OCI-LY7 (cell line): ENCODE results near the gene TAOK1. TPM values are rescaled to one million over a fixed set of nuclear protein-coding genes. Genes with fewer than 3 reads are reported as not detected.
A peak's percentile ranks its signal among the peaks of the same experiment; 100 is the strongest.

Experiments
- BruUV-seq: library from RNA; stranded (reverse); fragments of 400-500 nt; replicated peaks from 2 replicates; lab custom pipeline; 2021; lab: Mats Ljungman, UMichigan
- CTCF ChIA-PET: fragments of 300-600 bp; sonication (Branson Sonifier 250); formaldehyde crosslinking; loops from one replicate; lab custom pipeline; 2022; ENCODE audit warnings: antibody characterized with exemption; ENCODE audit not compliant: unreplicated experiment; lab: Charles Lee
- POLR2A ChIA-PET: fragments of 300-600 bp; sonication (Branson Sonifier 250); formaldehyde crosslinking; loops from one replicate; lab custom pipeline; 2022; ENCODE audit warnings: antibody characterized with exemption; lab: Charles Lee
- DNase-seq: peaks from one replicate; pipeline ENCODE4 v3.0.0-alpha.2; 2015; ENCODE audit warnings: low spot score
- H2AFZ ChIP-seq: fragments of 200-600 bp; sonication (generic), shearing (Covaris generic); 2 replicates; pipeline ENCODE4 v1.6.1; 2014; ENCODE audit warnings: mild to moderate bottlenecking, antibody characterized with exemption, low read length, moderate library complexity
- H3K27ac ChIP-seq: fragments of 200-600 bp; sonication (generic); 2 replicates; pipeline ENCODE4 v1.5.1; 2014; ENCODE audit warnings: mixed run types, low read depth, mild to moderate bottlenecking, moderate library complexity, low read length, inconsistent platforms; ENCODE audit not compliant: poor library complexity, severe bottlenecking
- H3K36me3 ChIP-seq: fragments of 200-600 bp; sonication (generic); 2 replicates; pipeline ENCODE4 v1.6.1; 2014; ENCODE audit warnings: mild to moderate bottlenecking, antibody characterized with exemption, low read length, moderate library complexity, mixed read lengths; ENCODE audit not compliant: insufficient read depth
- H3K4me1 ChIP-seq: fragments of 200-600 bp; sonication (generic); 2 replicates; pipeline ENCODE4 v1.5.1; 2014; ENCODE audit warnings: mild to moderate bottlenecking, low read length; ENCODE audit not compliant: insufficient read depth, poor library complexity, severe bottlenecking
- H3K4me2 ChIP-seq: fragments of 200-600 bp; sonication (generic); 2 replicates; pipeline ENCODE4 v1.6.1; 2014; ENCODE audit warnings: mild to moderate bottlenecking, low read length
- H3K4me3 ChIP-seq: fragments of 200-600 bp; sonication (generic); 2 replicates; pipeline ENCODE4 v1.5.1; 2014; ENCODE audit warnings: mild to moderate bottlenecking, low read depth, low read length; ENCODE audit not compliant: poor library complexity, severe bottlenecking
- H3K79me2 ChIP-seq: fragments of 200-600 bp; sonication (generic); 2 replicates; pipeline ENCODE4 v1.6.1; 2016; ENCODE audit warnings: low read depth, mild to moderate bottlenecking, low read length, moderate library complexity, mixed read lengths; ENCODE audit not compliant: insufficient read depth
- H3K9me2 ChIP-seq: fragments of 200-600 bp; sonication (generic); 2 replicates; pipeline ENCODE4 v1.6.1; 2016; ENCODE audit warnings: mild to moderate bottlenecking, low read length, mixed read lengths; ENCODE audit not compliant: insufficient read depth
- H3K9me3 ChIP-seq: fragments of 200-600 bp; sonication (generic); 2 replicates; pipeline ENCODE4 v1.6.1; 2014; ENCODE audit warnings: mild to moderate bottlenecking, mixed run types, low read length, mixed read lengths
- H4K20me1 ChIP-seq: fragments of 200-600 bp; sonication (generic); 2 replicates; pipeline ENCODE4 v1.6.1; 2014; ENCODE audit warnings: mild to moderate bottlenecking, antibody characterized with exemption, low read length, moderate library complexity, mixed read lengths; ENCODE audit not compliant: insufficient read depth
- EZH2phosphoT487 ChIP-seq: fragments of 200-600 bp; sonication (generic); IDR thresholded peaks from 2 replicates; pipeline ENCODE4 v1.6.1; 2018; ENCODE audit warnings: low read depth, borderline replicate concordance, mild to moderate bottlenecking, mixed run types, antibody characterized with exemption, low read length, moderate library complexity, mixed read lengths
- intact Hi-C: fragments of 100-400 bp; cut with micrococcal nuclease; formaldehyde crosslinking; loops from one replicate; pipeline ENCODE4 v1.10.0; 2022; ENCODE audit not compliant: unreplicated experiment
- total RNA-seq, 2 experiments: library from RNA; depleted of rRNA in 1 of 2; stranded (reverse); fragments of >200 nt in 1 of 2; shearing (Covaris generic) in 1 of 2; gene quantifications; 2 replicates each; pipeline ENCODE4 v1.2.3, GENCODE V29; 2014 to 2022
- TF ChIP-seq, protein P1 (sequence below): fragments of 200-600 bp; sonication (generic); conservative IDR thresholded peaks from 2 replicates; pipeline ENCODE4 v1.5.1; 2014; ENCODE audit warnings: mild to moderate bottlenecking, antibody characterized with exemption, low read length, moderate library complexity, mixed read lengths

The TAOK1 gene
- total RNA-seq, 2 experiments from 2014 or later = 30.4 to 46.8 TPM

DNA sequence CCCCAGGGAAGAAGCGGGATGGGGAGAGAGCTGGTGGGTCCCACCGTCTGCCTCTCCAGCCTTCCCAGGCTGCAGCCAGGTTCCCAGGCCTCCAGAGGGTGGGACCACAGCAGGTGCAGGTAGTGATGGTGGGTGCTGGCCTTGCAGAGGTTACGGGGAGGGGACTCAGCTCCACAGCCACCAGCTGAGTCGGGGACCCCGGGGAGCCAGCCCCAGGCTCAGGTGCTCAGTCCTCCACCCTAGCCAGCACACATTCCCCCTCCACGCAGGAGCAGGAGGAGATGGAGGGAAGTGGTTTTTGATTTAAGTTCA, 183.4 kb downstream of the TAOK1 start:
- no peak for DNase-seq
- TF ChIP-seq, protein P1, sequence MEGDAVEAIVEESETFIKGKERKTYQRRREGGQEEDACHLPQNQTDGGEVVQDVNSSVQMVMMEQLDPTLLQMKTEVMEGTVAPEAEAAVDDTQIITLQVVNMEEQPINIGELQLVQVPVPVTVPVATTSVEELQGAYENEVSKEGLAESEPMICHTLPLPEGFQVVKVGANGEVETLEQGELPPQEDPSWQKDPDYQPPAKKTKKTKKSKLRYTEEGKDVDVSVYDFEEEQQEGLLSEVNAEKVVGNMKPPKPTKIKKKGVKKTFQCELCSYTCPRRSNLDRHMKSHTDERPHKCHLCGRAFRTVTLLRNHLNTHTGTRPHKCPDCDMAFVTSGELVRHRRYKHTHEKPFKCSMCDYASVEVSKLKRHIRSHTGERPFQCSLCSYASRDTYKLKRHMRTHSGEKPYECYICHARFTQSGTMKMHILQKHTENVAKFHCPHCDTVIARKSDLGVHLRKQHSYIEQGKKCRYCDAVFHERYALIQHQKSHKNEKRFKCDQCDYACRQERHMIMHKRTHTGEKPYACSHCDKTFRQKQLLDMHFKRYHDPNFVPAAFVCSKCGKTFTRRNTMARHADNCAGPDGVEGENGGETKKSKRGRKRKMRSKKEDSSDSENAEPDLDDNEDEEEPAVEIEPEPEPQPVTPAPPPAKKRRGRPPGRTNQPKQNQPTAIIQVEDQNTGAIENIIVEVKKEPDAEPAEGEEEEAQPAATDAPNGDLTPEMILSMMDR = no peak
- TF ChIP-seq EZH2phosphoT487 = no peak

DNA sequence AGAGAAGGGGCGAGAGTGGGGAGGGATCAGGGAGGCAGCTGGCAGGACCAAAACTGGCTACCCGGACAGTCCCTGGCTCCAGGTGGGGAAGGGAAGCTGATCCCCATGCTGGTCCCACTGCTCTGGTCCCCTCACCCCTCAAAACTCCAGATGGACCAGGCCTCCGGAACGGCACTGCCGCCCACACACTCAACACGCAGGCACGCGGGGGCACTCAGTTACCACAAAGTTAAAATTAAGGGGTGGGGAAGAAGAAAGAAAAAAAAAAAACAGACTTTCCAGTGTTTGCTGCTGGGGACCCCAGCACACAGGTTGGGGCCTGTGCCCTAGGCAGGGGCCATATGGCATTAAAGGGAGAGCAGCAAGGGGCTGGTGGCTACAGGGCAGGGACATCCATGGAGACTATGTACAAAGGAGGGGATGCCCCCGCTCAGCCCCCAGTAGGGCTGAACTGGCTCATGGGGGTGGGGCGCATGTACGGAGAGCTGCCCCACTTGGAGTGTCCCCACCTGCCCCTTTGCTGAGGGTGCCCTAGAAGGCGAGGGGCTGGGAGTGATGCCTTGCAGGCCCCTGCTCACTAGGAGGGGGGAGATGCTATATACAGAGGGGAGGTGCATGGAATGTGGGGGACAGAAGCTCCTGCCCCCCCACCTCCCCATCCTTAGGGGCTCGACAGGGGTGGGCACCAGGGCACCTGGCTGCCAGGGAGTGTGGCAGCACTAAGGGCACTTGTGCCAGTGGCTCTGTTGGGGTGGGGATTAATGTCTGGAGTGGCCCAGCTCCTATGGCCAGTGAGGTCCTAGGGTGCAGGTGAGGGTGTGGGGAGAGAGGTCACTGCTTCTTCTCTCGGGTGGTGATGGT, 183.9 kb downstream of the TAOK1 start:
- no peaks in the 10 kb centered on the region for H4K20me1 ChIP-seq
- H3K27ac ChIP-seq = no peak overlapping the region
- no TSS peak for BruUV-seq
- TF ChIP-seq EZH2phosphoT487 = no peak
- ChIA-PET POLR2A (no interaction called here), CTCF (no interaction called here)
- no peaks in the 10 kb centered on the region for H3K9me3 ChIP-seq
- H3K4me2 ChIP-seq = no peak overlapping the region
- no peaks in the 10 kb centered on the region for H3K9me2 ChIP-seq
- intact Hi-C loops = no loop called here
- peaks cover 57% of the 10 kb centered on the region for H3K36me3 ChIP-seq
- H3K79me2 ChIP-seq = no peaks in the 10 kb centered on the region
- H3K4me3 ChIP-seq = no peak overlapping the region
- peaks cover 9% of the 10 kb centered on the region for H3K4me1 ChIP-seq
- H2AFZ ChIP-seq = no peak overlapping the region
- no peak for DNase-seq

More for the DNA sequence above, 183.4 kb downstream of the TAOK1 start:
- intact Hi-C loops = no loop called here
- CTCF ChIA-PET = no interaction called here
- H2AFZ ChIP-seq = no peak overlapping the region
- BruUV-seq = TSS peak; percentile 85
- H3K79me2 ChIP-seq = no peaks in the 10 kb centered on the region
- POLR2A ChIA-PET = no interaction called here
- no peak overlapping the region for H3K4me3 ChIP-seq
- no peak overlapping the region for H3K4me2 ChIP-seq
- H3K4me1 ChIP-seq = peaks cover 13% of the 10 kb centered on the region
- no peak overlapping the region for H3K27ac ChIP-seq
- no peaks in the 10 kb centered on the region for H3K9me3 ChIP-seq
- H3K9me2 ChIP-seq = no peaks in the 10 kb centered on the region
- H4K20me1 ChIP-seq = no peaks in the 10 kb centered on the region
- H3K36me3 ChIP-seq = peaks cover 52% of the 10 kb centered on the region

DNA sequence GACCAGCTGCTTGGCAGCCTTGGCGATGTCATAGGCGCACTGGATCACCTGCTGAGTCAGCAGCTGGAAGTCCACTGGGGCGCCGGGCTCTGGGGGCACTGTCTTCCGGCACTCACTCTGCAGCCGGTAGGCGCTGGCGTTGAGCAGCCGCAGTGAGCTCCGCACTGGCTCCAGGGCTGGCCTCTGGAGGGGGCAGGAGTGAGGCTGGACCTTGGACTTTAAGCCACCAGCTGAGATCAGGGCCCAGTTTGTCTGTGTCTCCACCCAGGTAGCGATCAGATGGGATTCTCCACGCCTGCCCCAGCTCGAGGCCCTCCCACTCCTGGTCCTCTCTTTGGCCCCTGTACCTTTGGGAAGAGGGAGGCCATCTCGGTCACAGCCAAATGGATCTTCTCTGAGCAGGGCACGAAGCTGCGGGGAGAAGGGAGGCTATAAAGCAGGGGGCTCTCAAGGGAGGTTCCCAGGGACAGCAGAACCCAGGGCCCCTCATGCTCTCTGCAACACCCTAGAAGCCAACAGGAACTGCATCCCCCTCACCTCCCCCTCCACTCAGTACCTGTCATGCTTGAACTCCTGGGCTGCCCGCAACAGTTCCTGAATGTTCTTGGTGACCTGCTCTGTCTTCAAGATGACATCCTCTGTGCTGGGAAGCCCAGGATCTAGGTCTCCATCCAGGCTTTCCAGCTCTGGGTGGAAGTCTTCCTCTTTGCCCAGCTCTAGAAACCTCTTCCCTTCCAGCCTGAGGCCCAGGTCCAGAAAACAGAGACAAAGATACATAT, 184.8 kb downstream of the TAOK1 start:
- ChIA-PET CTCF (no interaction called here), POLR2A (no interaction called here)
- H4K20me1 ChIP-seq = no peaks in the 10 kb centered on the region
- H3K79me2 ChIP-seq = no peaks in the 10 kb centered on the region
- peaks cover 63% of the 10 kb centered on the region for H3K36me3 ChIP-seq
- no peak overlapping the region for H3K27ac ChIP-seq
- H3K4me2 ChIP-seq = no peak overlapping the region
- peaks cover 6% of the 10 kb centered on the region for H3K4me1 ChIP-seq
- intact Hi-C loops = no loop called here
- no peaks in the 10 kb centered on the region for H3K9me2 ChIP-seq
- no peaks in the 10 kb centered on the region for H3K9me3 ChIP-seq
- no peak overlapping the region for H2AFZ ChIP-seq
- H3K4me3 ChIP-seq = no peak overlapping the region
- BruUV-seq = no TSS peak
- DNase-seq = no peak
- no peak for TF ChIP-seq EZH2phosphoT487
- TF ChIP-seq, protein P1 = no peak
